GM19043 (cell line): ENCODE data around the gene FDX1.

Experiments used
- ATAC-seq: cut with Tn5 transposase; IDR thresholded peaks from one replicate; pipeline ENCODE4 v1.9.1; 2021; ENCODE audit warnings: low read depth; ENCODE audit not compliant: unreplicated experiment

Gene FDX1

DNA sequence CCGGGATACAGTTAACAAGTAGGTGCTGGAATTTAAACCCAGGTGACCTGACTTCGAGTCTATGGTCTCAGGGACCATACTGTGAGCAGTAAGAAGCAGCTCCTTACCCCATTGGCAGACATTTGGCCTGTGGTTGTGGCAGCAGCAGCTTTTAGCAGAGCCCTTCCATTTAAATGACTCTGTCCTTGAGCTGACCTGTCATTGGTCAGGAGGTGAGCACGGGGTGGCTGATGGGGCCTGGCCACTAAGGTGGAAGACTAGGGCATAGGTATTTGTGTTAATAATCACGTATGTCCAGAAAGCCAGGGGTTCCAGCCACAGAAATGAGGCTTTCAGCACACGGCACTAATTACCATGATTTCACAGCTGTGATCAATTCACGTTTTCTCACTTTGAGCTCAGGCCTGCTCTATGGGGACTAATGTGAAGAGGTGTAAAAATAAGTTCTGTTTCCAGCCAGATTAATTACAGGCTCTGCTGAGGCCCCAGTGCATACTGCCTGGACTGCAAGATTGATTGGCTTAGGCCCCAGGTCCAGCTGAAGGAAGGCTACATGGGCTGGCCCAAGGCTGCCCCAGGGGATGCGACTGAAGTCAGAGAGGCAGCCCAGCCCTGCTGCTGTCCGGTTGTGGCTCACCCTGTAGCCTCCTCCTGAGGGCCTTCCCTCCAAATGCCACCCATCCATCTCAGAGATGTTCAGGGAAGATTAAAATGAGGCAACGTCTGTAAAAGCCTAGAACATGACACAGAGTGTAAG, 76.0 kb downstream of the FDX1 start:
- ATAC-seq: no peak

DNA sequence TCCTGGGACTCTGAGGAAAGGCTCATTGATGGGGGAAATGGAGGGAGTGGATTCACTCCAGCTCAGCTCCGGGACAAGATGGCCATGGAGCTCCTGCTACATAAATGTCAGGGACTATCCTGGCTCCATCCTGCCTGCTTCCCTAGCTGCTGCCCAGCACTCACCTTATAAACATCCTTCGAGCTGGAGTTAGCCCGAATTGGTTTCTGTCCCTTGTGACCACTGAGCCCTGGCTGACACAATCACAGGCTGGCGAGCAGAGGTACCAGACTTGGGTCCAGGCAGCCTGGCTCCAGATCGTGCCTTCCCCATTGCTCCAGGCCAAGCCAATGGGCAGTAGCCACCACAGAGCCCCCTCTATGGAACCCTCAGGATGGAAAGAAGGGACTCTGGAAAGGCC, 77.6 kb downstream of the FDX1 start:
- ATAC-seq: no peak

DNA sequence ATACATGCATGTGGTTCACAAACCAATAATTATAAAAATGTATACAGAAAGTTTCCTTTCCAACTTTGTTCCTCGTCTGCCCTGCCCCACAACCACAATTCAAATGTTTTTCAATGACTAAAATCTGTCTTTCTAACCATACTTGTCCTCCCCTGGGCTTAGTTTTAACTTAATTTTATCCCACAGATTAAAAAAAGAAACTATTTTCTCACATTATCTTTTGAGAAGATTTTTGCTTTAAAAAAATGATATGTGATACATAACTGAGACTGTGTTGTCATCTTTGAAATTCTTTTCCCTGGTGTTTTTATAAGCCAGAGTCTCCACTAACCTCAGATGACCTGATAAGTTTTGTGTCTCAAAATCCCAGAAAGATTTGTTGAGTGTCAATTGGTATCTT, 79.0 kb downstream of the FDX1 start:
- ATAC-seq: no peak

DNA sequence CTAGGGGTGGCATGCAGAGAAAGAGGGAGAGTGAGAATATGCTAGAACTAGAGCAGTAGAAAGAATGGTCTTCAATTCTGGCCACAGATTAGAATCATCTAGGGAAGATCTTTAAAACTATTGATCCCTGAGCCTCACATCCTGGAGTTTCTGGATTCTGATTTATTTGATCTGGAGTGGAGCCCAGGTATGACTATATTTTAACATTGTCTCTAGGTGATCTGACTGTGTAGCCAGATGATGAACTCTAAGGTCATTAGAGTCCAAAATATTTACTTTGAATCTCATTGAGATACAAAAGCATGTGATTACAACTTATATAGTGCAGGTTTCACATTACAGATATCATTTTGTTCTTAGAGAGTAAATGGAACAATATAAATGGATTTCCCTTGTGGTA, 79.7 kb downstream of the FDX1 start:
- ATAC-seq: no peak

DNA sequence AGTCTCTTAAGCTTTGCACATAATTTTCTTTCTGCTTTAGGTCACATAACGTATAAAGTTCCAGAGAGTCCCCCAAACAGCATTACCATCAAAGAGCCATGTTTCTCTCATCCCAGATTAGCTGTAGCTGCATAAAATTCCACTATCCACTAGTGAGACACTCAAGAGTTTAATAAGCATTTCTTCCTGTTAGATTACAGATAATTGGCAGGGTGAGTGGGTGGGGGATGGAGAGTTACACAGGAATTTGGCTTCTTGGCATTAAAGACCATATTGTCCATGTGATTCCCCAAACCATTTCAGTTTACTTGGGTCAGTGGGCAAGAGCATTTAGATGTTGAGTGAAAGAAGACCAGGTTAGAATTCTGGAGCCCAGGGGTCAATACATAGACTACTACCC, 82.3 kb downstream of the FDX1 start:
- ATAC-seq: no peak

DNA sequence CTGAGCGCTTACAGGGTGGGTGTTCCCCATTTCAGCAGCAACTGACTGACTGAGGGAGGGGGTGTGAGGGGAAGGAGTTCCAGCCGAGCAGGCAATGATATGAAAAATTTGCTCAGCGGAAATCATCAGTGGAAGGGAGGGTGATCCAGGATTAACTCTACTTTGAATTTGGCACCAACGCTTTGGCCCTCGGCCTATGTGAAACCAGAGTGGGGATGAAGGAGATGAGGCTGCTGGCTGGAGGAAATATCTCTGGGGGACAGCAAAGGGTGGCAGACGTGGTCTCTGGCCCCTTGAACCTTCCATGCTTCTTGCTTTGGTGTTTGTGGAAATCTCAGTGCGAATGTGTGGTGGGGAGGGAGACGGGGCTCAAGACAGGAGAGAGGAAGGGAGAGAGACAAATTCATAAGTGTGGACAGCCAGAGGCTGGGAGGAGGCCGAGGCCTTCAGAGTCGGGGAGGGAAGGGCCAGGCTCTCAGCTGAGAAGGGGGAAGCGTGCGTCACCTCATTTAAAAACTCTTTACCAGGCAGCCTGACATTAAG, 83.6 kb downstream of the FDX1 start:
- no peak for ATAC-seq

DNA sequence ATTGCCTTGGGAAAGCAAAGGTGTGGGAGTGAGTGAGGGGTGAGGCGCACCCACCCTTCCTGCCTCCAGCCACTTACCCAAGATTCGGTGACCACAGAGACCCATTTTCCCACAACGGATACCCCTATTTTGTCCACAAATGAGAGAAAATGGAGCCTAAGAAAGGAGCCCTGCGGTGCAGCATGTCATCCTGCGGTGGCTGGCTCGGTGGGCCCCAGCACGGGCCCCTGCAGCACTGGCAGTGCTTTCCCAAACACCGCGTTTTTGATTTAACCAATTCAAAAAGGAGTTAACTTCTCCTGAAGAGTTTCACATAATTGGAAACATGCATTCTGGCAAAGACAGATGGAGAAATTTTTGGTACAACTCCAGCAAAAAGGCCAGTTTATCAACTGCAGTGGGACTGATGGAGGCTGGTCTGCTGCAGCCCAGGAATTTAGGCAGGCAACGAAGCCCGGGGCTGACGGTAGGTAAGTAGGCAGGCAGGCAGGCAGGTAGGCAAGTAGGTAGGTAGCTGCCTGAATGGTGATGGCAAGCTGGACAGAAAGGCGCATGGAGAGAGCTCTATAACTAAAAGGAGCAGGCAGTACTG, 84.2 kb downstream of the FDX1 start:
- ATAC-seq: no peak
